Adipocyte (in vitro differentiated cells): ENCODE measurements around the gene ZNF334.

Experiments
- DNase-seq: peaks from one replicate; pipeline ENCODE4 v3.0.0-alpha.2; 2015; ENCODE audit warnings: low read depth
- H3K27me3 ChIP-seq: replicated peaks from 2 replicates; pipeline ENCODE4 v1.7.0; 2013; ENCODE audit warnings: mild to moderate bottlenecking, low read length, moderate library complexity; ENCODE audit not compliant: control insufficient read depth, insufficient read depth
- H3K36me3 ChIP-seq: 2 replicates; pipeline ENCODE4 v1.7.0; 2013; ENCODE audit warnings: low read length, mild to moderate bottlenecking, moderate library complexity; ENCODE audit not compliant: control insufficient read depth, insufficient read depth, severe bottlenecking
- H3K4me1 ChIP-seq: 2 replicates; pipeline ENCODE4 v1.7.0; 2013; ENCODE audit warnings: mild to moderate bottlenecking, low read length, moderate library complexity; ENCODE audit not compliant: control insufficient read depth, insufficient read depth
- H3K4me3 ChIP-seq: 2 replicates; pipeline ENCODE4 v1.7.0; 2013; ENCODE audit warnings: mild to moderate bottlenecking, low read length, moderate library complexity
- H3K9ac ChIP-seq: 2 replicates; pipeline ENCODE4 v1.7.0; 2013; ENCODE audit warnings: mild to moderate bottlenecking, low read length, moderate library complexity
- H3K9me3 ChIP-seq: 2 replicates; pipeline ENCODE4 v1.7.0; 2013; ENCODE audit warnings: mild to moderate bottlenecking, low read length, moderate library complexity; ENCODE audit not compliant: control insufficient read depth

Gene ZNF334

DNA sequence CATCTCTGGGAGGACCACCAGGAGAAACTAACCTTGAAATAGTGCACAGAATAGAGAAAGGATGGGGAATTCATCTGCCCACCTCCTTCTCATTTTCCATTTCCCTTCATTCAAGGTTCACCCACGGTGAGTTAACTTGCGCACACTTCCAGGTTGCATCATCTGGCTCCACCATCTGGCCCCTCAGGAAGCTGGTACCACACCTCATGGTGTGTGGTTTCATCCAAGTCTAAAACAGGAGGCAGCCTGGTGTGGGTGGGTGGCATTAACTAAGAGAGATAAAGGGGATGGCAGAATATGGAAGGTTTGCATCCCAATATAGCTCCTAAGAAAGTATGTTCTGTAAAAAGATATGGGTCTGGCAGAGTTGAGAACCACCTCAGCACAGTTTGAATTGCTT, 3.8 kb downstream of the ZNF334 start:
- Histone ChIP-seq H3K4me3 (no peak overlapping the region), H3K27me3 (no peaks in the 10 kb centered on the region), H3K36me3 (peaks cover 1% of the 10 kb centered on the region)

DNA sequence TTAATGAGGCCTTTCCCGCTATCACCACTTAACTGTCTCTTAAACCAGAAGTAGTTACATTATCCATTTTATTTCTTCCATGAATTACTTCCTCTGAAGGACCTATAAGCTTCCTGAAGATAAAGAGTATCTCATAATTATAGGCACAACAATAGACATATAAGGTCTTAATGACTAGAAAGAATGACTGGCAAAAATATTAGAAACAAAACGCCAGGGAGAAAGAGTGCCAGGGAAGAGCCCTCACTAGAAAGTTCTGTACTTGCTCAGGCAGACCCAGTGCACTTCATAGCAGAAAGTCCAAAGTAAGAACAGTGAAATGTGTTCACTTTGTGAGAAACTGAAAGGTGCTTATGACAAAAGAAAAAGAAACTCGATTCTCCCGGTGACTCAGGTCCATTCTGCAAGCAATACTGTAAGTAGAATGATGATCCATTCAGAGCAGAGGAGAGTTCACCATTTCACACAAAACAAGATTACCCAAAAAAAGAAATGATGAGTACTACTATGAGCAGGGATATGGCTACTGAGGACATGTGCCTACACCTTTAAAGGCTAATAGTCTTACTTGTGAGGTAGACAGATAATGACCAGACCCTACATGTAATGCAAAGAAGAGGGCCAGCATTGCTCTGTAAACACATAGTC, 5.5 kb downstream of the ZNF334 start:
- Histone ChIP-seq H3K27me3 (no peaks in the 10 kb centered on the region), H3K9ac (no peak overlapping the region), H3K9me3 (peaks cover 29% of the 10 kb centered on the region), H3K4me1 (peaks cover 3% of the 10 kb centered on the region), H3K4me3 (no peak overlapping the region), H3K36me3 (peaks cover 6% of the 10 kb centered on the region)
- no peak for DNase-seq

More for the DNA sequence above, 3.8 kb downstream of the ZNF334 start:
- DNase-seq, result no peak
- no peak overlapping the region for H3K9ac ChIP-seq
- H3K9me3 ChIP-seq, result peaks cover 13% of the 10 kb centered on the region
- H3K4me1 ChIP-seq, result peaks cover 5% of the 10 kb centered on the region

DNA sequence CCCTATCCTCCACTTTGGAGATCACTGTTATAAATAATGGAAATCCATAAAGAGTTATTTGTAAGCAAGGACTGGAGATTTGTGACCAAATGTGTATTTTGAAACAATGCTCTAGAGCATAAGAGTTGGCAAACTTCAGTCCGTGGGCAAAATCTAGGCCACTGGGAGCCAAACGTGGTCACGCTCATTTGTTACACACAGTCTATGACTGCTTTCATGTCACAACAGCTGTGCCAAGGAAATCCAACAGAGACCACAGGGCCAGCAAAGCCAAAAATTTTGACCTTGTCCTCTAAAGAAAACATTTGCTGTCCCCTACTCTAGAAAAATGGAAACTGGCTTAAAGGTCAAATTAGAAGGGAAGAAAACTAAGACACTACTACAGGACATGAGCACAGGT, 7.9 kb downstream of the ZNF334 start:
- peaks cover 6% of the 10 kb centered on the region for H3K36me3 ChIP-seq
- no peak for DNase-seq

DNA sequence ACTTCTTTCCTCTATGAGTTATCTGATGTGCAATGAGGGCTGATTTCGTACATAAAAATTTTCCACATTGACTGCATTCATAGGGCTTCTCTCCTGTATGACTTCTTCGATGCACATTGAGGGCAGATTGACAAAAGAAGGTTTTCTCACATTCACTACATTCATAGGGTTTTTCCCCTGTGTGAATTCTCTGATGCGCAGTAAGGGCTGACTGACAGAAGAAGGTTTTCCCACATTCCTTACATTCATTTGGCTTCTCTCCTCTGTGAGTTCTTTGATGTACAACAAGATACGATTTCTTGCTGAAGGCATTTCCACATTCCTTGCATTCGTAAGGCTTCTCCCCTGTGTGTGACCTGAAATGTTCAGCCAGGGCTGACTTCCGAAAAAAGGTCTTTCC, 11.4 kb downstream of the ZNF334 start:
- Histone ChIP-seq H3K9ac (no peak overlapping the region), H3K4me1 (no peaks in the 10 kb centered on the region), H3K27me3 (no peaks in the 10 kb centered on the region), H3K4me3 (peak overlapping the region; percentile 40), H3K36me3 (peaks cover 6% of the 10 kb centered on the region), H3K9me3 (peaks cover 85% of the 10 kb centered on the region)
- DNase-seq, result no peak

More for the DNA sequence above, 7.9 kb downstream of the ZNF334 start:
- H3K4me1 ChIP-seq, result no peaks in the 10 kb centered on the region
- peaks cover 53% of the 10 kb centered on the region for H3K9me3 ChIP-seq
- no peak overlapping the region for H3K4me3 ChIP-seq
- H3K9ac ChIP-seq, result no peak overlapping the region
- H3K27me3 ChIP-seq, result no peaks in the 10 kb centered on the region

DNA sequence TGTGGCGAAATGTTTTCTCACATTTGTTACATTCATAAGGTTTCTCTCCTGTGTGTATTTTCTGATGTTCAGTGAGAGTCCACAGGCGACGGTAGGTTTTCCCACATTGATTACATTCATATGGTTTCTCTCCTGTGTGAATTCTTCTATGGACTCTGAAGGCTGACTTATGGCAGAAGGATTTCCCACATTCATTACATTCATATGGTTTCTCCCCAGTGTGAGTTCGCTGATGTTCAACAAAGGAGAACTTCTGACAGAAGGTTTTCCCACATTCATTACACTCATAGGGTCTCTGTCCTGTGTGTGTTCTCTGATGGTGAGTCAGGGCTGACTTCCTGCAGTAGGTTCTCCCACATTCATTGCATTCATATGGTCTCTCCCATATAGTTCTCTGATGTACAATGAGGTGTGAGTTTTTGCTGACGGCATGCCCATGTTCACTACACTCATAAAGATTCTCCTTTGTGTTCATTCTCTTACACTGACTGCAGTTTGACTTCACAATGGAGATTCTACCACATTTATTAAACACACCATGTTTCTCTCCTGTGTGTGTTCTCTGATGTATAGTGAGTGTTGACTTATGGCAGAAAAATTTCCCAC, 11.9 kb downstream of the ZNF334 start:
- peaks cover 6% of the 10 kb centered on the region for H3K36me3 ChIP-seq
- peak overlapping the region; percentile 40 for H3K4me3 ChIP-seq
- H3K4me1 ChIP-seq, result no peaks in the 10 kb centered on the region

DNA sequence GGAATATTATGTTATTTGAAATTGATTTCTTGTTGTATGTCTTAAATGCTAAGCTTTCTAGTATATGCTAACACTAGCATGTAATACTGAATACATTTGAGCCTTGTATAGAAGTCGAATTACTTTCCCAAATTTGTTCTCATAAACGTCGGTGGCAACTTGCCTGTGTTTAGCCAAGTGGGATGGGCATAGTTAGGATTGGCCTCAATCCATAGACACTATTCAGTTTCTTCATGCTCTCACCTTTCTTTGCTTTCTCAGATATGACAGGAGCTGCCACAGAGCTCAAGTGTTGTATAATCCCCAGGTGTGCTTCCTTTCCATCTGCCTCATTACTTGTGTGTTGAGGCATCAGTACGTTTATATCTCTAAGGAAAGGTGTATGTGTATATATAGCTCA, 19.3 kb downstream of the ZNF334 start:
- no peaks in the 10 kb centered on the region for H3K4me1 ChIP-seq
- DNase-seq, result no peak
- peaks cover 5% of the 10 kb centered on the region for H3K27me3 ChIP-seq
- H3K9ac ChIP-seq, result no peak overlapping the region
- peaks cover 60% of the 10 kb centered on the region for H3K9me3 ChIP-seq
- no peaks in the 10 kb centered on the region for H3K36me3 ChIP-seq
- no peak overlapping the region for H3K4me3 ChIP-seq

More for the DNA sequence above, 11.9 kb downstream of the ZNF334 start:
- Histone ChIP-seq H3K27me3 (no peaks in the 10 kb centered on the region), H3K9me3 (peaks cover 91% of the 10 kb centered on the region), H3K9ac (no peak overlapping the region)
- no peak for DNase-seq

DNA sequence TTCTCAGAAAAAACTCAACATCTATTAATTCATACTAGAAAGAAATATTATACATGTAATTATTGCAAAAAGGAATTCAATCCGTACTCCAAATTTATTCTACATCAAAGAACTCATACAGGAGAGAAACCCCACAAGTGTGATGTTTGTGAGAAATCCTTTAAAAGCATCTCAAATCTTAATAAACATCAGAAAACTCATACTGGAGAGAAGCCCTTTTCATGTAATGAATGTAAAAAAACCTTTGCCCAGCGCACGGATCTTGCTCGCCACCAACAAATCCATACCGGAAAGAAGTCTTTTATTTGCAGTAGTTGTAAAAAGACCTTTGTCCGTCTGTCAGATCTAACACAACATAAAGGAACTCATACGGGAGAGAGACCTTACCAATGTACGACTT, 22.0 kb downstream of the ZNF334 start:
- H3K4me3 ChIP-seq, result no peak overlapping the region
- H3K9me3 ChIP-seq, result peaks cover 36% of the 10 kb centered on the region
- no peak for DNase-seq
- H3K4me1 ChIP-seq, result no peaks in the 10 kb centered on the region
- peaks cover 15% of the 10 kb centered on the region for H3K27me3 ChIP-seq
- H3K9ac ChIP-seq, result no peak overlapping the region
- H3K36me3 ChIP-seq, result no peaks in the 10 kb centered on the region

DNA sequence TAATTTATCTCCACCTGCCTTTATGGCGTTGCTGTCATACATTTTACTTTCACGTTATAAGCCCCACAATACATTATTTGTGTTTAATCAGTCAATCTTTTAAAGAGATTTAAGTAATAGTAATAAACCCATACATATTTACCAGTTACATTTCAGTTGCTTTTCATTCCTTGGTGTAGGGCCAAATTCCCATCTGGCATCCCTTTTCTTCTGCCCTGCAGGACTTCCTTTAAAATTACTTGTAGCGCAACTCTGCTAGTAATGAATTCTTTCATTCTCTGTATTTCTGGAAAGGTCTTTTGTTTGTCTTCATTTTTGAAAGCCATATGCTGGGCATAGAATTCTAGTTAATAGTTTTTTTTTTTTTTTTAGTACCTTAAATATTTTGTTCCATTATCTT, 24.9 kb downstream of the ZNF334 start:
- Histone ChIP-seq H3K4me1 (no peaks in the 10 kb centered on the region), H3K9me3 (peaks cover 19% of the 10 kb centered on the region), H3K4me3 (no peak overlapping the region), H3K9ac (no peak overlapping the region), H3K27me3 (peaks cover 29% of the 10 kb centered on the region), H3K36me3 (no peaks in the 10 kb centered on the region)
- no peak for DNase-seq

DNA sequence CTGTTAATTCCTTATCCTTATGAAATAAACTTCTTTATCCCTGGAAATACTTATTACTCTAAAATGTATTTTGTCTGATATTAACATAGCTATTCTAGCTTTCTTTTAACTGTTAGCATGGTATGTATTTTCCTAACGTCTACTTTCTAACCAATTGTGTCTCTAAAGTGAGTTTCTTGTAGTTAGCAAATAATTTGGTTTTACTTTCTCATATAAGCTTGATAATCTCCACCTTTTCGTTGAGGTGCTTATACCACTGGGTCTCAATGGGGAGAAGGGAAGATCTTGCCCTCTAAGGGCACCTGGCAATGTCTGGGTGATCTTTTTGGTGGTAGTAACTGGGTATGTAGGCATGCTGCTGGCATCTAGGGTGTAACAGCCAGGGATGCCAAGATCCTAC, 25.7 kb downstream of the ZNF334 start:
- DNase-seq, result no peak
- Histone ChIP-seq H3K4me3 (no peak overlapping the region), H3K36me3 (no peaks in the 10 kb centered on the region), H3K27me3 (peaks cover 33% of the 10 kb centered on the region), H3K4me1 (no peaks in the 10 kb centered on the region), H3K9me3 (peaks cover 12% of the 10 kb centered on the region), H3K9ac (no peak overlapping the region)

DNA sequence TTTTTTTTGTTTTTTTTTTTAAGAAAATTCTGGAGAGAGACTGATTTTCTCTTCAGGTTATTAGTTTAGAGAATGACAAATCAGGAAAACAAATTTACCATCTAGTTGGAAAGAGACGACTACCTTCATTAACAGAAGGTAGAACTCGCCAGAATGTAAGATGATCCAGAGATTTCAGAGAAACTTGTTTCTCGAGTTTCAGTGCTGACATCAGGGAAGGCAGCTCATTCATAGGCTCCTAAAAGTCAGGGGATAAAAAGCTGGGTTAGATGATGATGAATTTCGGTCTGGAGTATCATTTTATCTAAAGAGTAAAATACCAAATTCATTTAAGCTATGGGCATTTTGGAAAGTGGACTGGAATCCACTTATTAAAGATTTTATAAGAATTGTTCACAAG, 27.9 kb downstream of the ZNF334 start:
- Histone ChIP-seq H3K9ac (peak overlapping the region; percentile 44), H3K9me3 (no peaks in the 10 kb centered on the region), H3K4me3 (peak overlapping the region; percentile 62), H3K27me3 (peaks cover 44% of the 10 kb centered on the region), H3K4me1 (no peaks in the 10 kb centered on the region), H3K36me3 (no peaks in the 10 kb centered on the region)
- DNase-seq, result no peak

DNA sequence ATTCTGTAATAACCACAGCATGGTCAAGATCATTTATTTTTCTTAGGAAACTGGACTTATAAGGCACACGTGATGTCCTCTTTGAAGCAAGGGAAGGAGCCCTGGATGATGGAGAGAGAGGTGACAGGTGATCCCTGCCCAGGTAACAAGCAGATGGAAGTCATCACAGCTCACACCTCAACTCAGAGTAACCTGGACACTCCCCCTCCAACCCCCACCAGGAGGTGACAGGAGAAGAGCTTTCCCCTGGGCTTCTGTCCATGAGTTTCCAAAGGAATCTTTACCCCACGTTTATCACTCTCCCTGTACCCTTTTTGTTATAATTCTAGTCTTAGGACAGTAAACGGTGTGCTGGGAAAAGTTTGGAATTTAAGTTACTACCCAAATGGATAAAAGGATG, 28.4 kb downstream of the ZNF334 start:
- no peaks in the 10 kb centered on the region for H3K36me3 ChIP-seq
- H3K27me3 ChIP-seq, result peaks cover 48% of the 10 kb centered on the region
- H3K4me3 ChIP-seq, result no peak overlapping the region
- no peak for DNase-seq
- no peaks in the 10 kb centered on the region for H3K4me1 ChIP-seq
- H3K9me3 ChIP-seq, result no peaks in the 10 kb centered on the region
- H3K9ac ChIP-seq, result no peak overlapping the region

DNA sequence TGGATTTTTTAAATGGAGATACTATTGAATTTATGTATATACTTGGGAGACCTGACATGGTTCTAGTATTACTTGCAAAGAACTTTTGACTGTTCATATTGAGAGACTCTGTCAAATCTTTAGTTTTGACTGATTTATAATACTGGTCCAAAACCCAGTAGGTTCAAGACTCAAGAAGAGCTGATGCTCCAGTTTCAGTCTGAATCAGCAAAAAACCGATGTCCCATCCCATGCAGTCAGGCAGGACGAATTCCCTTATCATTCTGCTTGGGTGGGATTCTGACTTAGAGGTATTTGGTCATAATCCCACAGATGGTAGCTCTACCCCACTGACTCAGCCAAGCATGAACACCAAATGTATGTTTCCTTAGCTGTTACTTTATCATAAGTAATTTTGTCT, 29.5 kb downstream of the ZNF334 start:
- no peak overlapping the region for H3K9ac ChIP-seq
- no peak overlapping the region for H3K4me3 ChIP-seq
- no peak for DNase-seq
- no peaks in the 10 kb centered on the region for H3K9me3 ChIP-seq
- H3K36me3 ChIP-seq, result no peaks in the 10 kb centered on the region
- H3K27me3 ChIP-seq, result peaks cover 52% of the 10 kb centered on the region
- no peaks in the 10 kb centered on the region for H3K4me1 ChIP-seq
